Calu3 (cell line): ENCODE results near the gene ETF1. TPM values are rescaled to one million over a fixed set of nuclear protein-coding genes. Genes with fewer than 3 reads are reported as not detected.

Experiments used
- BruUV-seq: library from RNA; stranded (reverse); fragments of 400-500 nt; replicated peaks from 2 replicates; lab custom pipeline; 2021; lab: Mats Ljungman, UMichigan
- CTCF ChIA-PET: fragments of 300-600 bp; sonication (Branson Sonifier 250); formaldehyde crosslinking; loops from one replicate; lab custom pipeline; 2022; ENCODE audit warnings: antibody characterized with exemption; lab: Charles Lee
- DNase-seq: peaks from one replicate; pipeline ENCODE4 v3.0.0; 2022
- H3K27ac Mint-ChIP-seq: one replicate; pipeline ENCODE4 v1.8.0; 2022; ENCODE audit warnings: mixed read lengths; ENCODE audit not compliant: unreplicated experiment
- H3K27me3 Mint-ChIP-seq: one replicate; pipeline ENCODE4 v1.8.0; 2022; ENCODE audit warnings: mixed read lengths; ENCODE audit not compliant: unreplicated experiment
- H3K36me3 Mint-ChIP-seq: one replicate; pipeline ENCODE4 v1.8.0; 2022; ENCODE audit warnings: mild to moderate bottlenecking, moderate library complexity, mixed read lengths; ENCODE audit not compliant: insufficient read depth, unreplicated experiment
- H3K4me1 Mint-ChIP-seq: one replicate; pipeline ENCODE4 v1.8.0; 2022; ENCODE audit warnings: mild to moderate bottlenecking, low read depth, mixed read lengths; ENCODE audit not compliant: unreplicated experiment
- H3K4me3 Mint-ChIP-seq: one replicate; pipeline ENCODE4 v1.8.0; 2022; ENCODE audit warnings: mild to moderate bottlenecking, low read depth, moderate library complexity, mixed read lengths; ENCODE audit not compliant: unreplicated experiment
- H3K9me3 Mint-ChIP-seq: one replicate; pipeline ENCODE4 v1.8.0; 2022; ENCODE audit warnings: low read depth, mixed read lengths; ENCODE audit not compliant: unreplicated experiment
- CTCF ChIP-seq: fragments of 200-600 bp; IDR thresholded peaks from one replicate; pipeline ENCODE4 v1.8.0; 2022; ENCODE audit warnings: antibody characterized with exemption; ENCODE audit not compliant: unreplicated experiment
- intact Hi-C: fragments of 100-400 bp; cut with micrococcal nuclease; formaldehyde crosslinking; loops from one replicate; pipeline ENCODE4 v1.10.0; 2022; ENCODE audit not compliant: unreplicated experiment
- total RNA-seq: library from RNA; stranded (reverse); gene quantifications from 2 replicates; pipeline ENCODE4 v1.2.3, GENCODE V29; 2022

The ETF1 gene
- total RNA-seq, 1 experiment from 2014 or later = 164 TPM

DNA sequence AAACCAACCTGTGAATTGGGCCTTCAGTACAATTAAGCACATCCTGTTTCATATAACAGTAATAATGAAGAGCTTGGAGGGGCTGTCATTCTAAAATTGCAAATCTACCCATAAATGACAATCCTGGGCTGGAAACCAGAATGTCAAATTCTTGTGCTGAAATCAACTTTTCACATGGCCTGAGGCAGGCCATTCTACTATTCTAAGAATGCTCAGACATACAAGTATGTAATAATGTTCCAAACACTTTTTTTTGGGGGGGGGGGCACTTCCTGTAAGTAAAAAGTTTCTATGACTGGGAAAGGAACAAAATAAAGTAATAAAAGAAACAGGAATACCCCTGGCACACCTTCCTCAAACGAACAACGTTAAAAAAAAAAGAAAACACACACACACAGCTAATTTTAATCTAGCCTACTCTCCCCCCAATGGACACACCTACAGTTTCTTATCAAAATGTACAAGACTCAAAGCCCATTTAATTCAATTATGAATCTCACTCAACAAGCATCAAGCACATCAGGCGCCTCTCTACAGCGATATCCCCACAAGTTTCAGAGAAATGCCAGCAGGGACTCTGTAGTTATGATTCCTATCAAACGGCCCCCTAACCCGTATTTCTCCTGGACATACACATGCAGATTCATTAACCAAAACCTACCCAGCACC, 1.4 kb downstream of the ETF1 start:
- no peak for TF ChIP-seq CTCF
- no peak for DNase-seq
- Mint-ChIP-seq H3K9me3 (no peaks in the 10 kb centered on the region), H3K4me1 (peaks cover 47% of the 10 kb centered on the region), H3K27ac (peak overlapping the region; percentile 88), H3K4me3 (peak overlapping the region; percentile 80), H3K36me3 (peaks cover 51% of the 10 kb centered on the region), H3K27me3 (no peaks in the 10 kb centered on the region)
- CTCF ChIA-PET = interaction anchor here (0.6 kb wide), 1 partner anchor 415 kb away, joined by 3 read pairs; no protein-coding TSS in a partner anchor
- BruUV-seq = no TSS peak
- intact Hi-C loops = loop anchor here (10.0 kb wide), 1 partner anchor 77 kb away; the partner anchor contains the start of gene EGR1

DNA sequence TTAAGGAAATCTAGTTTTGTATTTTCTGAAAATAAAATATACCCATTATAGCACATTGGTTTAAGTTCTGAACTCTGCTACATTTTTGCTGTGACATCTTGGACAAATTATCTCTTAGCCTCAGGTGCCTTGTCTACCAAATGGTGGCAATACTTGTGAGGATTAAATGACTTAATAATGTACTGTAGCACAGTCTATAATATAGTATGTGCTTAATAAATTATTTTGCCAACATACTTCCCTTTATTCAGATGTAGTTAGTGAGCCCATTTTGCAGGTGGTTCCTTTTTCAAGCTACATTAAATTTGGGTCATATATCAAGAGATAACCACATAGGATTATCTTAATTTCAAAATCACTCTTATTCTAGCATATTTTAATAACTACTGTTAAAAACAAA, 3.2 kb downstream of the ETF1 start:
- no peak for DNase-seq
- intact Hi-C loops = loop anchor here (10.0 kb wide), 1 partner anchor 75 kb away; the partner anchor contains the start of gene EGR1
- Mint-ChIP-seq H3K27me3 (no peaks in the 10 kb centered on the region), H3K36me3 (peaks cover 61% of the 10 kb centered on the region), H3K27ac (peak overlapping the region; percentile 19), H3K9me3 (no peaks in the 10 kb centered on the region), H3K4me1 (peaks cover 31% of the 10 kb centered on the region), H3K4me3 (no peak overlapping the region)
- no peak for TF ChIP-seq CTCF
- BruUV-seq = no TSS peak
- CTCF ChIA-PET = interaction anchor here (1.0 kb wide), 1 partner anchor 40 kb away, joined by 4 read pairs; no protein-coding TSS in a partner anchor

GRCh38 chr5:138538943-138539627, 4.0 kb downstream of the ETF1 start:
- CTCF ChIA-PET = interaction anchor here (1.0 kb wide), 1 partner anchor 40 kb away, joined by 4 read pairs; no protein-coding TSS in a partner anchor
- intact Hi-C loops = no loop called here
- Mint-ChIP-seq H3K4me1 (peaks cover 24% of the 10 kb centered on the region), H3K4me3 (no peak overlapping the region), H3K36me3 (peaks cover 61% of the 10 kb centered on the region), H3K27ac (no peak overlapping the region), H3K27me3 (no peaks in the 10 kb centered on the region), H3K9me3 (no peaks in the 10 kb centered on the region)
- no peak for TF ChIP-seq CTCF
- DNase-seq = no peak
- BruUV-seq = no TSS peak

GRCh38 chr5:138536665-138537315, 6.2 kb downstream of the ETF1 start:
- intact Hi-C loops = no loop called here
- CTCF ChIA-PET = no interaction called here
- peaks cover 25% of the 10 kb centered on the region for H3K4me1 Mint-ChIP-seq
- H3K27ac Mint-ChIP-seq = no peak overlapping the region
- DNase-seq = no peak
- H3K4me3 Mint-ChIP-seq = no peak overlapping the region
- peak; percentile 16 for TF ChIP-seq CTCF
- no peaks in the 10 kb centered on the region for H3K9me3 Mint-ChIP-seq
- H3K36me3 Mint-ChIP-seq = peaks cover 53% of the 10 kb centered on the region
- no TSS peak for BruUV-seq
- no peaks in the 10 kb centered on the region for H3K27me3 Mint-ChIP-seq
